GM12878 (cell line): ENCODE measurements around the gene ETV6. TPM values are rescaled to one million over a fixed set of nuclear protein-coding genes. Genes with fewer than 3 reads are reported as not detected.

Source experiments
- ATAC-seq: fragments of 200-7000 bp; cut with Tn5 transposase; 3 replicates; pipeline ENCODE4 v1.9.1; 2020; ENCODE audit warnings: mild to moderate bottlenecking, moderate library complexity
- BruUV-seq: library from RNA; stranded (reverse); fragments of 400-500 nt; replicated peaks from 2 replicates; lab custom pipeline; 2021; lab: Mats Ljungman, UMichigan
- CTCF ChIA-PET: fragments of 300-600 bp; sonication (Branson Sonifier 250); formaldehyde crosslinking; extraction: SDS; loops from one replicate; lab custom pipeline; 2021; ENCODE audit warnings: inconsistent platforms; lab: Yijun Ruan, JAX
- POLR2A ChIA-PET: fragments of 350-600 bp; formaldehyde crosslinking; extraction: SDS; loops from one replicate; lab custom pipeline; 2021; ENCODE audit warnings: inconsistent platforms; lab: Charles Lee
- RAD21 ChIA-PET: fragments of 300-600 bp; sonication (Branson Sonifier 250); formaldehyde crosslinking; loops from one replicate; lab custom pipeline; 2023; ENCODE audit warnings: antibody characterized with exemption; ENCODE audit not compliant: unreplicated experiment; lab: Charles Lee
- SMC1A ChIA-PET: fragments of 300-600 bp; sonication (Branson Sonifier 250); formaldehyde crosslinking; loops from one replicate; lab custom pipeline; 2023; ENCODE audit not compliant: unreplicated experiment, uncharacterized antibody; lab: Charles Lee
- DNase-seq: peaks from one replicate; pipeline ENCODE4 v3.0.0-alpha.2; 2011; ENCODE audit warnings: low read depth, low spot score
- FAIRE-seq: peaks from 3 replicates; lab custom pipeline; 2011; peaks lifted over from hg19 to GRCh38; lab: Jason Lieb, UNC
- H2AFZ ChIP-seq: 2 replicates; pipeline ENCODE4 v1.6.0; 2011; ENCODE audit warnings: low read depth, low read length, control low read depth; ENCODE audit not compliant: control insufficient read depth
- H3K27ac ChIP-seq: 2 replicates; pipeline ENCODE4 v1.5.1; 2011; ENCODE audit warnings: control low read depth; ENCODE audit not compliant: control insufficient read depth, insufficient read depth
- H3K27me3 ChIP-seq, 2 experiments: replicated peaks in 1 of 2; 2 replicates each; pipeline versions ENCODE4 v1.6.0 to v1.6.1; 2011; ENCODE audit warnings: low read length in 1 of 2; ENCODE audit not compliant: control insufficient read depth in 2 of 2, insufficient read depth in 2 of 2
- H3K36me3 ChIP-seq, 2 experiments: 2 replicates each; pipeline ENCODE4 v1.5.1; 2011; ENCODE audit warnings: low read length in 1 of 2; ENCODE audit not compliant: control insufficient read depth in 2 of 2, insufficient read depth in 2 of 2
- H3K4me1 ChIP-seq: 2 replicates; pipeline ENCODE4 v1.6.1; 2011; ENCODE audit warnings: mild to moderate bottlenecking, low read length, moderate library complexity, mixed read lengths; ENCODE audit not compliant: control insufficient read depth, insufficient read depth
- H3K4me2 ChIP-seq: 2 replicates; pipeline ENCODE4 v1.6.0; 2011; ENCODE audit warnings: control low read depth; ENCODE audit not compliant: control insufficient read depth, insufficient read depth
- H3K4me3 ChIP-seq: fragments of 200-600 bp; sonication (generic); 2 replicates; pipeline ENCODE4 v1.5.1; 2016
- H3K79me2 ChIP-seq: 2 replicates; pipeline ENCODE4 v1.6.0; 2011; ENCODE audit warnings: low read length; ENCODE audit not compliant: control insufficient read depth, insufficient read depth
- H3K9ac ChIP-seq: 2 replicates; pipeline ENCODE4 v1.8.0; 2011; ENCODE audit warnings: low read length, control low read depth, mixed read lengths; ENCODE audit not compliant: control insufficient read depth, insufficient read depth
- H3K9me3 ChIP-seq: replicated peaks from 3 replicates; pipeline ENCODE4 v1.5.1; 2011; ENCODE audit warnings: mild to moderate bottlenecking, low read length; ENCODE audit not compliant: control insufficient read depth, insufficient read depth
- H4K20me1 ChIP-seq: 2 replicates; pipeline ENCODE4 v1.6.0; 2011; ENCODE audit not compliant: control insufficient read depth, insufficient read depth
- CREM ChIP-seq: IDR thresholded peaks from 2 replicates; pipeline ENCODE4 v1.6.1; 2014; ENCODE audit warnings: antibody characterized with exemption, low read depth
- HCFC1 ChIP-seq: fragments of 150-350 bp; IDR thresholded peaks from 2 replicates; pipeline ENCODE4 v1.6.1; 2014; ENCODE audit warnings: low read length
- IKZF1 ChIP-seq: fragments of 450-650 bp; conservative IDR thresholded peaks from 2 replicates; pipeline ENCODE4 v1.6.1; 2017; ENCODE audit warnings: antibody characterized with exemption, mild to moderate bottlenecking
- MEF2B ChIP-seq: fragments of 450-650 bp; IDR thresholded peaks from 2 replicates; pipeline ENCODE4 v1.6.1; 2018; ENCODE audit warnings: mild to moderate bottlenecking, moderate library complexity; ENCODE audit not compliant: partially characterized antibody, poor library complexity, severe bottlenecking
- NFYB ChIP-seq: IDR thresholded peaks from 2 replicates; pipeline ENCODE4 v1.6.1; 2011; ENCODE audit warnings: low read depth, mild to moderate bottlenecking, low read length, improper control_type of control experiment, moderate library complexity; ENCODE audit not compliant: insufficient read depth
- PKNOX1 ChIP-seq: fragments of 450-650 bp; IDR thresholded peaks from 2 replicates; pipeline ENCODE4 v1.6.1; 2016; ENCODE audit warnings: mild to moderate bottlenecking
- POU2F2 ChIP-seq: IDR thresholded peaks from 3 replicates; pipeline ENCODE4 v1.6.1; 2011; ENCODE audit warnings: low read depth, mild to moderate bottlenecking, low read length, borderline replicate concordance
- REST ChIP-seq: IDR thresholded peaks from 2 replicates; pipeline ENCODE4 v1.6.1; 2012; ENCODE audit warnings: mild to moderate bottlenecking, low read depth, low read length
- SMAD5 ChIP-seq: IDR thresholded peaks from 2 replicates; pipeline ENCODE4 v1.6.1; 2016; ENCODE audit warnings: antibody characterized with exemption, low read depth
- ZNF592 ChIP-seq: fragments of 450-650 bp; IDR thresholded peaks from 2 replicates; pipeline ENCODE4 v1.6.1; 2017; ENCODE audit warnings: mild to moderate bottlenecking, moderate library complexity
- WGBS: methylation state at CpG from one replicate; pipeline ENCODE4 v1.1.6; 2016; ENCODE audit warnings: low lambda C conversion rate; ENCODE audit not compliant: insufficient replicate concordance, insufficient coverage; ENCODE audit errors: missing lambda C conversion rate; 5-methylcytosine and 5-hydroxymethylcytosine counted together
- in situ Hi-C: fragments of 300-500 bp; cut with MboI; formaldehyde crosslinking; loops from 9 replicates; pipeline ENCODE4 v1.14.3; 2018; ENCODE audit warnings: mixed read lengths
- intact Hi-C: fragments of 100-400 bp; cut with micrococcal nuclease; formaldehyde crosslinking; loops from one replicate; pipeline ENCODE4 v1.14.2; 2022; ENCODE audit not compliant: unreplicated experiment
- polyA plus RNA-seq, 11 experiments: library from polyadenylated mRNA; depleted of rRNA in 4 of 11; unstranded in 6 of 11; stranded (reverse) in 5 of 11; fragments of >200 nt; fragmentation: Nextera tagmentation in 4 of 11; fragmentation: Illumina TruSeq in 1 of 11; extraction: Ambion mirVana in 4 of 11; extraction: Trizol in 1 of 11; gene quantifications; 1 replicate in 1 of 11; 2 replicates in 10 of 11; pipeline versions ENCODE4 v1.2.1 to v1.2.3, GENCODE V29; 2011 to 2016; ENCODE audit warnings: inconsistent platforms in 2 of 11, missing spikeins in 2 of 11, low read depth in 1 of 11
- total RNA-seq, 4 experiments: library from RNA; depleted of rRNA in 3 of 4; stranded (reverse); fragments of >200 nt in 3 of 4; fragmentation: Illumina TruSeq in 1 of 4; extraction: Trizol in 1 of 4; gene quantifications; 2 replicates each; pipeline versions ENCODE4 v1.2.1 to v1.2.3, GENCODE V29; 2013 to 2021

The ETV6 gene
- total and polyA plus RNA-seq, 10 of the 15 experiments (the other 5 are each of a cell fraction or from before 2014, with no cell fraction given): 6.6 to 74.8 (median 24.6) TPM

- no peak for TF ChIP-seq REST
- no peak for TF ChIP-seq MEF2B
These were observed 110.0 kb downstream of the ETV6 start (continued) for GRCh38 chr12:11759494-11759878.

- Histone ChIP-seq H3K9ac (peak overlapping the region; percentile 84), H3K4me3 (no peak overlapping the region), H3K27ac (peak overlapping the region; percentile 100), H3K36me3 (peaks cover 8 to 30% of the 10 kb centered on the region in 2 experiments), H3K27me3 (no peaks in the 10 kb centered on the region), H2AFZ (no peak overlapping the region), H3K4me1 (peaks cover 81% of the 10 kb centered on the region), H3K79me2 (peaks cover 86% of the 10 kb centered on the region), H4K20me1 (no peaks in the 10 kb centered on the region), H3K4me2 (peak overlapping the region; percentile 79), H3K9me3 (no peaks in the 10 kb centered on the region)
- DNase-seq (no peak), ATAC-seq (no peak), FAIRE-seq (no peak)
- 31% methylated on average over 3 of the region's 3 CpGs for WGBS
- in situ Hi-C loops: loop anchor here (5.0 kb wide), 2 partner anchors 108 to 183 kb away; no protein-coding TSS in a partner anchor
- ChIA-PET POLR2A (interaction anchor here (0.9 to 10.8 kb wide), 14 partner anchors 9 to 270 kb away, joined by 3 to 144 read pairs (median 5); no protein-coding TSS in a partner anchor), RAD21 (interaction anchor here (0.5 to 21.4 kb wide), 18 partner anchors 9 to 277 kb away, joined by 3 to 497 read pairs (median 8); partner anchors contain the start of gene ETV6), CTCF (interaction anchor here (1.0 to 7.6 kb wide), 13 partner anchors 10 to 273 kb away, joined by 3 to 46 read pairs (median 8); no protein-coding TSS in a partner anchor), SMC1A (interaction anchor here (0.7 to 39.9 kb wide), 21 partner anchors 4 to 273 kb away, joined by 3 to 1116 read pairs (median 11); no protein-coding TSS in a partner anchor)
- intact Hi-C loops: loop anchor here (2.0 kb wide), 1 partner anchor 107 kb away; no protein-coding TSS in a partner anchor
- no TSS peak for BruUV-seq
- no peak for TF ChIP-seq HCFC1
- TF ChIP-seq POU2F2: no peak
- TF ChIP-seq ZNF592: peak; percentile 77
- no peak for TF ChIP-seq CREM
- TF ChIP-seq SMAD5: no peak
- no peak for TF ChIP-seq IKZF1
- no peak for TF ChIP-seq PKNOX1
- TF ChIP-seq NFYB: no peak
These were observed 110.4 kb downstream of the ETV6 start for GRCh38 chr12:11759899-11760298.
